HG03558 (cell line): ENCODE measurements around the gene PEX1.
"Not testable (repeated sequence)": the region's sequence is repeated elsewhere in the genome, so short reads cannot be mapped to it uniquely, and the experiment has no call there.

Experiments used
- ATAC-seq: cut with Tn5 transposase; IDR thresholded peaks from one replicate; pipeline ENCODE4 v1.9.1; 2021; ENCODE audit warnings: moderate number of reproducible peaks; ENCODE audit not compliant: unreplicated experiment; ENCODE audit errors: extremely low read depth

PEX1 gene

GRCh38 chr7:92528188-92528957, at the start of gene PEX1, which contains the start of gene RBM48:
PEX1 (minus strand) TSS chr7:92528520; CDS start chr7:92528435, 85 bp downstream.
RBM48 (plus strand) TSS chr7:92528795; CDS start chr7:92528814, 19 bp downstream.
- peak; percentile 96 for ATAC-seq

GRCh38 chr7:92576296-92576695, 48.0 kb upstream of the PEX1 start:
- no peak for ATAC-seq

GRCh38 chr7:92569137-92569536, 40.8 kb upstream of the PEX1 start:
- ATAC-seq: no peak

GRCh38 chr7:92567460-92567859, 39.1 kb upstream of the PEX1 start:
- ATAC-seq: no peak

- no peak for ATAC-seq
Observed at GRCh38 chr7:92563345-92563744, 35.0 kb upstream of the PEX1 start.

GRCh38 chr7:92560602-92561001, 32.3 kb upstream of the PEX1 start:
- ATAC-seq: no peak

GRCh38 chr7:92557808-92558362, 29.6 kb upstream of the PEX1 start:
- ATAC-seq: no peak

- ATAC-seq: no peak
Observed at GRCh38 chr7:92557249-92557648, 28.9 kb upstream of the PEX1 start.

GRCh38 chr7:92550194-92550593, 21.9 kb upstream of the PEX1 start:
- ATAC-seq: no peak

GRCh38 chr7:92547579-92547978, 19.3 kb upstream of the PEX1 start:
- no peak for ATAC-seq

- no peak for ATAC-seq
Observed at GRCh38 chr7:92546856-92547497, 18.7 kb upstream of the PEX1 start.

- ATAC-seq: not testable (repeated sequence)
Observed at GRCh38 chr7:92545116-92545515, 16.8 kb upstream of the PEX1 start.

- ATAC-seq: not testable (repeated sequence)
Observed at GRCh38 chr7:92543542-92543941, 15.2 kb upstream of the PEX1 start.

GRCh38 chr7:92534572-92534971, 6.3 kb upstream of the PEX1 start:
- no peak for ATAC-seq

GRCh38 chr7:92528958-92529264, 591 bp upstream of the PEX1 start:
- ATAC-seq: no peak

- ATAC-seq: peak; percentile 18
Observed at GRCh38 chr7:92527300-92528187, 776 bp downstream of the PEX1 start.

GRCh38 chr7:92523110-92523509, 5.2 kb downstream of the PEX1 start:
- ATAC-seq: no peak

GRCh38 chr7:92520024-92520423, 8.3 kb downstream of the PEX1 start:
- no peak for ATAC-seq

GRCh38 chr7:92517631-92518030, 10.7 kb downstream of the PEX1 start:
- no peak for ATAC-seq

- no peak for ATAC-seq
Observed at GRCh38 chr7:92513167-92513902, 15.0 kb downstream of the PEX1 start.
